PFSK-1 (cell line): ENCODE results near the gene HECTD4.

Experiments used
- FOXP2 ChIP-seq: optimal IDR thresholded peaks from 2 replicates; pipeline ENCODE3; 2011; ENCODE audit warnings: borderline replicate concordance, control low read depth, inconsistent platforms; ENCODE audit not compliant: insufficient read depth; ENCODE audit errors: extremely low read length, extremely low read depth
- POLR2AphosphoS5 ChIP-seq: IDR thresholded peaks from 2 replicates; pipeline ENCODE4 v1.6.1; 2012; ENCODE audit warnings: low read depth, mild to moderate bottlenecking, control low read depth, low read length, moderate library complexity
- REST ChIP-seq, 2 experiments: IDR thresholded peaks; 2 replicates each; pipeline versions ENCODE4 v1.6.1 to v1.8.0; 2011 to 2012; ENCODE audit warnings: low read depth in 2 of 2, low read length in 2 of 2, control low read depth in 1 of 2, inconsistent platforms in 1 of 2, mild to moderate bottlenecking in 1 of 2, moderate library complexity in 1 of 2; ENCODE audit not compliant: insufficient read depth in 1 of 2
- SIN3A ChIP-seq: IDR thresholded peaks from 2 replicates; pipeline ENCODE4 v1.6.1; 2012; ENCODE audit warnings: mild to moderate bottlenecking, low read length, moderate library complexity, borderline replicate concordance; ENCODE audit not compliant: insufficient read depth
- TAF1 ChIP-seq: IDR thresholded peaks from 2 replicates; pipeline ENCODE4 v1.6.1; 2012; ENCODE audit warnings: low read length, control low read depth, borderline replicate concordance; ENCODE audit not compliant: insufficient read depth

The HECTD4 gene

GRCh38 chr12:112309797-112310196 lies 72.4 kb downstream of the HECTD4 start:
- no peak for TF ChIP-seq REST (IDR thresholded peaks at IDR 0.05; ENCODE audit: insufficient read depth in 1 of 2, low read depth in 2 of 2, low read length in 2 of 2)

- no peak for TF ChIP-seq REST (IDR thresholded peaks at IDR 0.05; ENCODE audit: insufficient read depth in 1 of 2, low read depth in 2 of 2, low read length in 2 of 2)
- TF ChIP-seq FOXP2, result no peak
- no peak for TF ChIP-seq SIN3A
- TF ChIP-seq POLR2AphosphoS5, result no peak
- TF ChIP-seq TAF1, result no peak
Observed at GRCh38 chr12:112308652-112309051, 73.6 kb downstream of the HECTD4 start.

- TF ChIP-seq REST (IDR thresholded peaks at IDR 0.05; ENCODE audit: insufficient read depth in 1 of 2, low read depth in 2 of 2, low read length in 2 of 2) (no peak), TAF1 (no peak), SIN3A (no peak), POLR2AphosphoS5 (no peak), FOXP2 (no peak)
Observed at GRCh38 chr12:112308161-112308560, 74.1 kb downstream of the HECTD4 start.

- TF ChIP-seq SIN3A (no peak), REST (IDR thresholded peaks at IDR 0.05; ENCODE audit: insufficient read depth in 1 of 2, low read depth in 2 of 2, low read length in 2 of 2) (no peak), TAF1 (no peak), POLR2AphosphoS5 (no peak), FOXP2 (no peak)
Observed at GRCh38 chr12:112307317-112308011, 74.8 kb downstream of the HECTD4 start.

- no peak for TF ChIP-seq FOXP2
- no peak for TF ChIP-seq POLR2AphosphoS5
- no peak for TF ChIP-seq TAF1
- TF ChIP-seq REST (IDR thresholded peaks at IDR 0.05; ENCODE audit: insufficient read depth in 1 of 2, low read depth in 2 of 2, low read length in 2 of 2), result no peak
- no peak for TF ChIP-seq SIN3A
Observed at GRCh38 chr12:112305951-112306350, 76.3 kb downstream of the HECTD4 start.
